ENCODE results near the gene FBXL12. TPM values are rescaled to one million over a fixed set of nuclear protein-coding genes. Genes with fewer than 3 reads are reported as not detected.
"Not testable (repeated sequence)": the region's sequence is repeated elsewhere in the genome, so short reads cannot be mapped to it uniquely, and the experiment has no call there.

FBXL12 gene
- total RNA-seq, 1 donor from 2014 or later = 28.2 TPM

- DNase-seq (ENCODE audit: low spot score) = peak; percentile 96
These were observed 26.4 kb downstream of the FBXL12 start for GRCh38 chr19:9792206-9793070.

GRCh38 chr19:9791552-9792205 is 27.2 kb downstream of the FBXL12 start:
- DNase-seq (ENCODE audit: low spot score) = peak; percentile 99

GRCh38 chr19:9791073-9791367 is 27.9 kb downstream of the FBXL12 start:
- not testable (repeated sequence) for DNase-seq (ENCODE audit: low spot score)

GRCh38 chr19:9789579-9789978 is 29.3 kb downstream of the FBXL12 start:
- not testable (repeated sequence) for DNase-seq (ENCODE audit: low spot score)

- DNase-seq (ENCODE audit: low spot score) = no peak
These were observed 29.8 kb downstream of the FBXL12 start for GRCh38 chr19:9789066-9789465.

GRCh38 chr19:9788604-9789003 is 30.3 kb downstream of the FBXL12 start:
- DNase-seq (ENCODE audit: low spot score) = not testable (repeated sequence)

GRCh38 chr19:9786819-9787218 is 32.1 kb downstream of the FBXL12 start:
- no peak for DNase-seq (ENCODE audit: low spot score)

GRCh38 chr19:9786342-9786741 is 32.5 kb downstream of the FBXL12 start:
- DNase-seq (ENCODE audit: low spot score) = no peak

- DNase-seq (ENCODE audit: low spot score) = peak; percentile 99
These were observed 33.2 kb downstream of the FBXL12 start for GRCh38 chr19:9785367-9786331.

GRCh38 chr19:9784163-9784496 is 34.7 kb downstream of the FBXL12 start:
- DNase-seq (ENCODE audit: low spot score) = not testable (repeated sequence)

- no peak for DNase-seq (ENCODE audit: low spot score)
These were observed 36.5 kb downstream of the FBXL12 start for GRCh38 chr19:9782338-9782737.

- peak; percentile 95 for DNase-seq (ENCODE audit: low spot score)
These were observed 50.4 kb downstream of the FBXL12 start, which contains the start of gene ZNF846 for GRCh38 chr19:9768175-9769112. ZNF846 (minus strand) TSS chr19:9768738; CDS start chr19:9764950, 3,788 bp downstream.

Other genes starting within 250 kb of the FBXL12 start
- gene ZNF121, start 234.6 kb downstream of the FBXL12 start, total RNA-seq = 67.3 TPM
- gene ZNF561, start 197.8 kb downstream of the FBXL12 start, total RNA-seq = 80.3 TPM
- gene ZNF562, start 144.0 kb downstream of the FBXL12 start, total RNA-seq = 85.7 TPM
- 62.7 TPM for gene ZNF846, start 50.3 kb downstream of the FBXL12 start, total RNA-seq
- 315 TPM for gene UBL5, start 8.8 kb upstream of the FBXL12 start, total RNA-seq
- 52.8 TPM for gene PIN1, start 16.2 kb upstream of the FBXL12 start, total RNA-seq
- 5.6 TPM for gene OLFM2, start 117.4 kb upstream of the FBXL12 start, total RNA-seq
- 12.4 TPM for gene COL5A3, start 191.4 kb upstream of the FBXL12 start, total RNA-seq
- gene RDH8, start 194.4 kb upstream of the FBXL12 start, total RNA-seq = not detected

Data from ureter (tissue), 1 donor.